H9 (cell line): Measurements from ENCODE around the gene GRIN2A. TPM values are rescaled to one million over a fixed set of nuclear protein-coding genes. Genes with fewer than 3 reads are reported as not detected.

Experiments used
- DNase-seq: peaks from one replicate; pipeline ENCODE4 v3.0.0-alpha.2; 2017
- H2AFZ ChIP-seq: one replicate; pipeline ENCODE4 v1.6.1; 2013; ENCODE audit warnings: mild to moderate bottlenecking, low read length, control low read depth, moderate library complexity
- H2AK5ac ChIP-seq: 2 replicates; pipeline ENCODE4 v1.6.1; 2013; ENCODE audit warnings: low read length, control low read depth, mixed read lengths; ENCODE audit not compliant: insufficient read length
- H2BK120ac ChIP-seq: one replicate; pipeline ENCODE4 v1.6.1; 2013; ENCODE audit warnings: low read depth, mild to moderate bottlenecking, low read length, control low read depth, inconsistent platforms; ENCODE audit not compliant: poor library complexity, severe bottlenecking
- H2BK12ac ChIP-seq: 2 replicates; pipeline ENCODE4 v1.6.1; 2013; ENCODE audit warnings: low read length, control low read depth, mixed read lengths, low read depth; ENCODE audit not compliant: insufficient read length
- H2BK15ac ChIP-seq: 2 replicates; pipeline ENCODE4 v1.6.1; 2013; ENCODE audit warnings: low read depth, low read length, control low read depth
- H2BK20ac ChIP-seq: one replicate; pipeline ENCODE4 v1.6.1; 2013; ENCODE audit warnings: low read depth, mild to moderate bottlenecking, low read length, control low read depth, inconsistent platforms; ENCODE audit not compliant: poor library complexity, severe bottlenecking
- H2BK5ac ChIP-seq: 2 replicates; pipeline ENCODE4 v1.6.1; 2013; ENCODE audit warnings: low read length, control low read depth, mixed read lengths; ENCODE audit not compliant: insufficient read length
- H3K14ac ChIP-seq: 2 replicates; pipeline ENCODE4 v1.6.1; 2013; ENCODE audit warnings: low read length, control low read depth; ENCODE audit not compliant: insufficient read depth
- H3K18ac ChIP-seq: 2 replicates; pipeline ENCODE4 v1.6.1; 2013; ENCODE audit warnings: low read depth, mild to moderate bottlenecking, mixed read lengths, low read length, control low read depth; ENCODE audit not compliant: insufficient read length
- H3K23ac ChIP-seq: 2 replicates; pipeline ENCODE4 v1.6.1; 2013; ENCODE audit warnings: low read length, control low read depth, mixed read lengths, low read depth; ENCODE audit not compliant: insufficient read length
- H3K23me2 ChIP-seq: 2 replicates; pipeline ENCODE4 v1.6.1; 2013; ENCODE audit warnings: low read depth, mild to moderate bottlenecking, mixed read lengths, low read length, control low read depth; ENCODE audit not compliant: insufficient read length, poor library complexity, severe bottlenecking
- H3K27ac ChIP-seq: 2 replicates; pipeline ENCODE4 v1.5.1; 2013; ENCODE audit warnings: low read length, control low read depth, mixed read lengths, low read depth; ENCODE audit not compliant: insufficient read length
- H3K27me3 ChIP-seq: 2 replicates; pipeline ENCODE4 v1.6.1; 2013; ENCODE audit warnings: low read length, control low read depth, inconsistent platforms; ENCODE audit not compliant: insufficient read depth
- H3K4ac ChIP-seq: 2 replicates; pipeline ENCODE4 v1.6.1; 2013; ENCODE audit warnings: low read depth, mild to moderate bottlenecking, control low read depth, inconsistent platforms, low read length, moderate library complexity
- H3K4me1 ChIP-seq: 2 replicates; pipeline ENCODE4 v1.6.1; 2013; ENCODE audit warnings: low read length, control low read depth, inconsistent platforms; ENCODE audit not compliant: insufficient read depth
- H3K4me2 ChIP-seq: 2 replicates; pipeline ENCODE4 v1.6.1; 2013; ENCODE audit warnings: low read length, control low read depth, mixed read lengths; ENCODE audit not compliant: insufficient read length, insufficient read depth
- H3K56ac ChIP-seq: 2 replicates; pipeline ENCODE4 v1.6.1; 2013; ENCODE audit warnings: low read depth, mild to moderate bottlenecking, mixed read lengths, low read length, control low read depth; ENCODE audit not compliant: insufficient read length
- H3K79me1 ChIP-seq: 2 replicates; pipeline ENCODE4 v1.6.1; 2013; ENCODE audit warnings: low read depth, mild to moderate bottlenecking, moderate library complexity, low read length, control low read depth, inconsistent platforms; ENCODE audit not compliant: insufficient read depth, poor library complexity, severe bottlenecking
- H3K79me2 ChIP-seq: 2 replicates; pipeline ENCODE4 v1.6.1; 2013; ENCODE audit warnings: low read length, control low read depth, inconsistent platforms; ENCODE audit not compliant: insufficient read depth
- H3K9ac ChIP-seq: 2 replicates; pipeline ENCODE4 v1.6.1; 2013; ENCODE audit warnings: low read length, control low read depth, mixed read lengths; ENCODE audit not compliant: insufficient read length; ENCODE audit errors: extremely low read depth
- H3K9me3 ChIP-seq: one replicate; pipeline ENCODE4 v1.6.1; 2013; ENCODE audit warnings: low read depth, low read length, inconsistent platforms; ENCODE audit not compliant: control insufficient read depth
- H3T11ph ChIP-seq: one replicate; pipeline ENCODE4 v1.6.1; 2013; ENCODE audit warnings: mild to moderate bottlenecking, low read length, control low read depth, inconsistent platforms
- H4K20me1 ChIP-seq: one replicate; pipeline ENCODE4 v1.6.1; 2013; ENCODE audit not compliant: control insufficient read depth, insufficient read length, insufficient read depth
- H4K5ac ChIP-seq: 2 replicates; pipeline ENCODE4 v1.6.1; 2013; ENCODE audit warnings: low read depth, mild to moderate bottlenecking, mixed read lengths, low read length, control low read depth; ENCODE audit not compliant: insufficient read length
- H4K8ac ChIP-seq: replicated peaks from 2 replicates; pipeline ENCODE4 v1.6.1; 2013; ENCODE audit warnings: low read length, control low read depth, mixed read lengths, low read depth; ENCODE audit not compliant: insufficient read length
- H4K91ac ChIP-seq: 2 replicates; pipeline ENCODE4 v1.6.1; 2013; ENCODE audit warnings: low read depth, mild to moderate bottlenecking, moderate library complexity, mixed read lengths, low read length, control low read depth; ENCODE audit not compliant: insufficient read length
- H3K27ac Mint-ChIP-seq, 3 experiments: 2 replicates in 2 of 3; 3 replicates in 1 of 3; pipeline ENCODE4 v1.8.0; 2020 to 2021; ENCODE audit warnings: mixed read lengths in 3 of 3, mild to moderate bottlenecking in 1 of 3, moderate library complexity in 1 of 3
- H3K27me3 Mint-ChIP-seq: 2 replicates; pipeline ENCODE4 v1.8.0; 2021; ENCODE audit warnings: low read depth, mild to moderate bottlenecking, moderate library complexity, mixed read lengths
- H3K36me3 Mint-ChIP-seq, 3 experiments: 2 replicates in 2 of 3; 3 replicates in 1 of 3; pipeline ENCODE4 v1.8.0; 2020 to 2021; ENCODE audit warnings: low read depth in 3 of 3, mixed read lengths in 3 of 3; ENCODE audit not compliant: insufficient read depth in 1 of 3
- H3K4me1 Mint-ChIP-seq, 2 experiments: 2 replicates each; pipeline ENCODE4 v1.8.0; 2020; ENCODE audit warnings: mixed read lengths in 2 of 2
- H3K4me3 Mint-ChIP-seq, 2 experiments: 2 replicates in 1 of 2; 3 replicates in 1 of 2; pipeline ENCODE4 v1.8.0; 2020 to 2021; ENCODE audit warnings: mild to moderate bottlenecking in 2 of 2, mixed read lengths in 2 of 2, moderate library complexity in 1 of 2
- H3K9me3 Mint-ChIP-seq, 2 experiments: 2 replicates in 1 of 2; 3 replicates in 1 of 2; pipeline ENCODE4 v1.8.0; 2020; ENCODE audit warnings: mild to moderate bottlenecking in 2 of 2, mixed read lengths in 2 of 2, moderate library complexity in 1 of 2
- CTCF ChIP-seq: fragments of 200-600 bp; sonication (generic); conservative IDR thresholded peaks from 3 replicates; pipeline ENCODE4 v1.8.0; 2021; ENCODE audit warnings: antibody characterized with exemption, mild to moderate bottlenecking
- WGBS: extraction: QIAGEN DNeasy Blood & Tissue Kit; methylation state at CpG from one replicate; pipeline ENCODE4 v1.1.7; 2013; ENCODE audit warnings: missing lambda C conversion rate, low lambda C conversion rate, mixed read lengths; ENCODE audit not compliant: insufficient read length; ENCODE audit errors: extremely low coverage; 5-methylcytosine and 5-hydroxymethylcytosine counted together
- total RNA-seq: library from RNA; stranded (reverse); gene quantifications from 2 replicates; pipeline ENCODE4 v1.2.1, GENCODE V29; 2021

GRIN2A gene
- total RNA-seq, 1 experiment from 2014 or later, result 1.5 TPM

- no peaks in the 10 kb centered on the region for H3K79me2 ChIP-seq
- H4K91ac ChIP-seq, result no peak overlapping the region
- H3T11ph ChIP-seq, result no peak overlapping the region
- H3K4me2 ChIP-seq, result no peak overlapping the region
- H2AK5ac ChIP-seq, result no peak overlapping the region
- DNase-seq, result no peak
- no peak overlapping the region for H2BK20ac ChIP-seq
- peaks cover 6% of the 10 kb centered on the region in 2 experiments; a peak in 3 of 4 replicates for H3K4me1 Mint-ChIP-seq
- WGBS, result no CpG with 5 or more reads among the region's 5 CpGs
- TF ChIP-seq CTCF, result no peak
- no peaks in the 10 kb centered on the region for H3K79me1 ChIP-seq
- H3K36me3 Mint-ChIP-seq, result peaks cover 0 to 10% (median 3%) of the 10 kb centered on the region in 3 experiments; a peak in 3 of 7 replicates
- H3K27ac ChIP-seq, result no peak overlapping the region
- no peak overlapping the region for H2BK5ac ChIP-seq
- H3K4ac ChIP-seq, result no peak overlapping the region
- H3K4me3 Mint-ChIP-seq, result no peak overlapping the region
- no peaks in the 10 kb centered on the region for H3K9me3 ChIP-seq
- no peak overlapping the region for H4K5ac ChIP-seq
- H4K8ac ChIP-seq, result no peak overlapping the region
- no peaks in the 10 kb centered on the region; the same call in 1 of the 2 replicates for H3K27me3 Mint-ChIP-seq
- no peak overlapping the region for H3K27ac Mint-ChIP-seq
- H3K9ac ChIP-seq, result no peak overlapping the region
- no peaks in the 10 kb centered on the region for H3K4me1 ChIP-seq
- H3K27me3 ChIP-seq, result no peaks in the 10 kb centered on the region
- no peak overlapping the region for H2BK120ac ChIP-seq
- no peak overlapping the region for H3K14ac ChIP-seq
- peaks cover 5 to 11% of the 10 kb centered on the region in 2 experiments; a peak in 2 of 5 replicates for H3K9me3 Mint-ChIP-seq
- H3K23me2 ChIP-seq, result no peaks in the 10 kb centered on the region
- H2BK12ac ChIP-seq, result no peak overlapping the region
- H3K18ac ChIP-seq, result no peak overlapping the region
- peaks cover 2% of the 10 kb centered on the region for H4K20me1 ChIP-seq
- H3K23ac ChIP-seq, result no peak overlapping the region
- no peak overlapping the region for H2BK15ac ChIP-seq
- no peak overlapping the region for H2AFZ ChIP-seq
- H3K56ac ChIP-seq, result no peak overlapping the region
Measured at GRCh38 chr16:9808210-9808609, 374.0 kb downstream of the GRIN2A start.
